Right lobe of liver (tissue), 4 donors: ENCODE measurements around the gene MBD3.

Experiments
- CTCF ChIP-seq, 4 donors: fragments of 200-600 bp in 3 of 4; fragments of 450-650 bp in 1 of 4; IDR thresholded peaks; one replicate each; pipeline versions ENCODE4 v1.5.1 to v1.8.0; 2016 to 2022; ENCODE audit warnings: antibody characterized with exemption in 4 of 4, mild to moderate bottlenecking in 2 of 4
- POLR2A ChIP-seq: fragments of 450-650 bp; IDR thresholded peaks from one replicate; pipeline ENCODE4 v1.6.1; 2017; ENCODE audit warnings: antibody characterized with exemption, mild to moderate bottlenecking
- donor health status: DM: no; HTN: no; CAD: no.
- donor health status: DM: no; HTN: no; CAD: no.
- donor health status: DM: no; HTN: yes; CAD: no.

- TF ChIP-seq CTCF (IDR thresholded peaks at IDR 0.05): no peak
- TF ChIP-seq POLR2A: no peak
These were observed 39.2 kb downstream of the MBD3 start for GRCh38 chr19:1553415-1553814.
